ENCODE measurements around the gene MOGAT2.

Gene MOGAT2

DNA sequence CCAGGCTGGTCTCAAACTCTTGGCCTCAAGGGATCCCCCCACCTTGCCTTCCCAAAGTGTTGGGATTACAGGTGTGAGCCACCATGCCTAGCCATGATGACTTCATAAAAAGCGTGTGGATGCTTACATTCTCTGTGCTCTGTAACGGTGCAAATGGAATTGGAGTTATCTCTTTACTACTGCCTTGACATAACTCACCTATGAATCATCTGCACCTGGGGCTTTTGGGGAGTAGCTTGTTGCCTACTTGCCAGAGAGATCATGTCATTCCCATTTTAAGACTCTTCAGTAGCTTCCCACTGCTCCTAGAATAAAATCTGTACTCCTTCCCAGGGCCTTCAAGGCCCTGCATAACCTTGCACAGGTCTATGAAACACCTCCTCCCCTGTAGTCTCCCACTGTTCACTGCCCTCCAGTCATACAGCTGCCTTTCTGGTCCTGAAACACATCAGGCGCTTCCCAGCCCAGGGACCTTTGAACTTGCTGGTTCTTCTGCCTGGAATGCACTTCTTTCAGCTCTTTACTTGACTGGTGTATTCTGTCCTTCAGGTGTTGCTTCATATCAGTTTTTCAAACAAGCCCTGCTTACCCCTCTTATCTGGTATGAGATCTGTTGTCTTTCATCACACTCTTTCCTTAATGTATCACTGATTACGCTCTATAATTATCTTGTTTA lies 19.6 kb upstream of the MOGAT2 start:
- ATAC-seq, result no peak
- no peak for TF ChIP-seq ZFP30 (CRISPR knock-in tag; IDR thresholded peaks at IDR 0.05)
- no peak for TF ChIP-seq ZNF8 (CRISPR knock-in tag; IDR thresholded peaks at IDR 0.05)
- no peak for TF ChIP-seq TCF4 (CRISPR knock-in tag; IDR thresholded peaks at IDR 0.05; ENCODE audit: borderline replicate concordance)
- TF ChIP-seq, protein P1, sequence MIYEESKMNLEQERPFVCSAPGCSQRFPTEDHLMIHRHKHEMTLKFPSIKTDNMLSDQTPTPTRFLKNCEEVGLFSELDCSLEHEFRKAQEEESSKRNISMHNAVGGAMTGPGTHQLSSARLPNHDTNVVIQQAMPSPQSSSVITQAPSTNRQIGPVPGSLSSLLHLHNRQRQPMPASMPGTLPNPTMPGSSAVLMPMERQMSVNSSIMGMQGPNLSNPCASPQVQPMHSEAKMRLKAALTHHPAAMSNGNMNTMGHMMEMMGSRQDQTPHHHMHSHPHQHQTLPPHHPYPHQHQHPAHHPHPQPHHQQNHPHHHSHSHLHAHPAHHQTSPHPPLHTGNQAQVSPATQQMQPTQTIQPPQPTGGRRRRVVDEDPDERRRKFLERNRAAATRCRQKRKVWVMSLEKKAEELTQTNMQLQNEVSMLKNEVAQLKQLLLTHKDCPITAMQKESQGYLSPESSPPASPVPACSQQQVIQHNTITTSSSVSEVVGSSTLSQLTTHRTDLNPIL (CRISPR knock-in tag; IDR thresholded peaks at IDR 0.05; ENCODE audit: low read depth), result no peak
- no peak for TF ChIP-seq ZNF565 (CRISPR knock-in tag; conservative IDR thresholded peaks at IDR 0.05; ENCODE audit: low read depth)
- no peak for TF ChIP-seq ESRRG (CRISPR knock-in tag; IDR thresholded peaks at IDR 0.05)
- TF ChIP-seq RARB (CRISPR knock-in tag; IDR thresholded peaks at IDR 0.05), result no peak
- no peak for TF ChIP-seq POU6F1 (CRISPR knock-in tag; IDR thresholded peaks at IDR 0.05; ENCODE audit: borderline replicate concordance, low read depth)
- no peak for TF ChIP-seq ZFP3 (CRISPR knock-in tag; IDR thresholded peaks at IDR 0.05)
- TF ChIP-seq CSRNP3 (CRISPR knock-in tag; IDR thresholded peaks at IDR 0.05), result no peak
- no peak for TF ChIP-seq CSDC2 (CRISPR knock-in tag; IDR thresholded peaks at IDR 0.05)
- no peak for TF ChIP-seq TSHZ2 (CRISPR knock-in tag; IDR thresholded peaks at IDR 0.05)
- no peak for TF ChIP-seq ZC3H10 (CRISPR knock-in tag; IDR thresholded peaks at IDR 0.05)
- no peak for TF ChIP-seq TOX (CRISPR knock-in tag; IDR thresholded peaks at IDR 0.05; ENCODE audit: borderline replicate concordance)
- no peak for TF ChIP-seq ISL1 (CRISPR knock-in tag; IDR thresholded peaks at IDR 0.05)

DNA sequence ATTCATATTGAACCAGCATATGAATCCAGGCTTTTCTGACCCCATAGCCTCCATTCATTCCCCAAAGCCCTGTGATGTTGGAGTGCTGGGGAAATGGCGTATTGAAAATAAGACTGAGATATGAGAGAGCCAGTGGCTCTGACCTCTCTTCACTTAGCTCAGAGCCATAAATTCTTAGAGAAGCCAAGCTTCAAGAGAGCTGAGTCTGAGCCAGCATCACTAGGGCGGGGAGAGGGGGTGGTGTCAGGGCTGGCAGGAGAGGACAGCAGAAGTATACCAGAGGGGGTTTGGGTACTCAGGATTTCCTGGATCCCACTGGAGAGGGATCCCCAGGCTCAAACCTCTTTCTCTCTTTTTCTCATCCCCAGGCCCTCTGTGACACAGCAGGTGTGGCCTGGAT lies 16.7 kb upstream of the MOGAT2 start:
- ATAC-seq, result no peak

More for the DNA sequence above, 16.7 kb upstream of the MOGAT2 start:
- no peak for TF ChIP-seq POU6F1 (CRISPR knock-in tag; IDR thresholded peaks at IDR 0.05; ENCODE audit: borderline replicate concordance, low read depth)
- TF ChIP-seq ZNF8 (CRISPR knock-in tag; IDR thresholded peaks at IDR 0.05), result no peak
- no peak for TF ChIP-seq SNAI2 (CRISPR knock-in tag; IDR thresholded peaks at IDR 0.05)
- no peak for TF ChIP-seq TSHZ2 (CRISPR knock-in tag; IDR thresholded peaks at IDR 0.05)
- TF ChIP-seq, protein P2, sequence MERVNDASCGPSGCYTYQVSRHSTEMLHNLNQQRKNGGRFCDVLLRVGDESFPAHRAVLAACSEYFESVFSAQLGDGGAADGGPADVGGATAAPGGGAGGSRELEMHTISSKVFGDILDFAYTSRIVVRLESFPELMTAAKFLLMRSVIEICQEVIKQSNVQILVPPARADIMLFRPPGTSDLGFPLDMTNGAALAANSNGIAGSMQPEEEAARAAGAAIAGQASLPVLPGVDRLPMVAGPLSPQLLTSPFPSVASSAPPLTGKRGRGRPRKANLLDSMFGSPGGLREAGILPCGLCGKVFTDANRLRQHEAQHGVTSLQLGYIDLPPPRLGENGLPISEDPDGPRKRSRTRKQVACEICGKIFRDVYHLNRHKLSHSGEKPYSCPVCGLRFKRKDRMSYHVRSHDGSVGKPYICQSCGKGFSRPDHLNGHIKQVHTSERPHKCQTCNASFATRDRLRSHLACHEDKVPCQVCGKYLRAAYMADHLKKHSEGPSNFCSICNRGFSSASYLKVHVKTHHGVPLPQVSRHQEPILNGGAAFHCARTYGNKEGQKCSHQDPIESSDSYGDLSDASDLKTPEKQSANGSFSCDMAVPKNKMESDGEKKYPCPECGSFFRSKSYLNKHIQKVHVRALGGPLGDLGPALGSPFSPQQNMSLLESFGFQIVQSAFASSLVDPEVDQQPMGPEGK (CRISPR knock-in tag; IDR thresholded peaks at IDR 0.05; ENCODE audit: borderline replicate concordance), result no peak
- TF ChIP-seq CSRNP3 (CRISPR knock-in tag; IDR thresholded peaks at IDR 0.05), result no peak
- no peak for TF ChIP-seq PPARA (CRISPR knock-in tag; IDR thresholded peaks at IDR 0.05; ENCODE audit: borderline replicate concordance)
- TF ChIP-seq, protein P1 (CRISPR knock-in tag; IDR thresholded peaks at IDR 0.05; ENCODE audit: low read depth), result no peak
- no peak for TF ChIP-seq TCF4 (CRISPR knock-in tag; IDR thresholded peaks at IDR 0.05; ENCODE audit: borderline replicate concordance)
- TF ChIP-seq ZNF70 (CRISPR knock-in tag; IDR thresholded peaks at IDR 0.05), result no peak

Data from SK-N-SH treated with all-trans-retinoic acid at 6 μM for 48 hours (cell line).